ENCODE data around the gene REEP3.

GRCh38 chr10:63661347-63661746 is 140.1 kb downstream of the REEP3 start:
- TF ChIP-seq TCF4 (CRISPR knock-in tag; IDR thresholded peaks at IDR 0.05; ENCODE audit: borderline replicate concordance) (no peak), ZFP30 (CRISPR knock-in tag; IDR thresholded peaks at IDR 0.05) (no peak), PATZ1 (CRISPR knock-in tag; IDR thresholded peaks at IDR 0.05; ENCODE audit: borderline replicate concordance) (no peak), ZNF565 (CRISPR knock-in tag; conservative IDR thresholded peaks at IDR 0.05; ENCODE audit: low read depth) (no peak), POU6F1 (CRISPR knock-in tag; IDR thresholded peaks at IDR 0.05; ENCODE audit: borderline replicate concordance, low read depth) (no peak), CSDC2 (CRISPR knock-in tag; IDR thresholded peaks at IDR 0.05) (no peak), ESRRG (CRISPR knock-in tag; IDR thresholded peaks at IDR 0.05) (no peak), PPARA (CRISPR knock-in tag; IDR thresholded peaks at IDR 0.05; ENCODE audit: borderline replicate concordance) (no peak), ZNF8 (CRISPR knock-in tag; IDR thresholded peaks at IDR 0.05) (no peak), CREB5 (CRISPR knock-in tag; IDR thresholded peaks at IDR 0.05; ENCODE audit: low read depth) (no peak), CSRNP3 (CRISPR knock-in tag; IDR thresholded peaks at IDR 0.05) (no peak), OSR1 (CRISPR knock-in tag; IDR thresholded peaks at IDR 0.05) (no peak), ZFP3 (CRISPR knock-in tag; IDR thresholded peaks at IDR 0.05) (no peak)

All from SK-N-SH treated with all-trans-retinoic acid at 6 μM for 48 hours (cell line).